GM23338 (cell line): ENCODE measurements around the gene TRPM3. TPM values are rescaled to one million over a fixed set of nuclear protein-coding genes. Genes with fewer than 3 reads are reported as not detected.

ENCODE experiments used
- ATAC-seq: fragments of 200-7000 bp; cut with Tn5 transposase; 3 replicates; pipeline ENCODE4 v1.9.1; 2020
- DNase-seq: peaks from one replicate; pipeline ENCODE4 v3.0.0-alpha.2; 2015; ENCODE audit warnings: low spot score
- H2AFZ ChIP-seq: fragments of 200-600 bp; sonication (generic); 2 replicates; pipeline ENCODE4 v1.8.0; 2016; ENCODE audit warnings: antibody characterized with exemption, mild to moderate bottlenecking, moderate library complexity
- H3F3A ChIP-seq: fragments of 200-600 bp; sonication (generic); replicated peaks from 2 replicates; pipeline ENCODE4 v1.8.0; 2017; ENCODE audit warnings: antibody characterized with exemption, mixed run types, low read depth
- H3K27ac ChIP-seq: fragments of 200-600 bp; sonication (generic); 2 replicates; pipeline ENCODE4 v1.6.1; 2016; ENCODE audit warnings: low read depth
- H3K27me3 ChIP-seq: fragments of 200-600 bp; sonication (generic); 2 replicates; pipeline ENCODE4 v1.8.0; 2016; ENCODE audit warnings: mild to moderate bottlenecking, mixed run types, moderate library complexity; ENCODE audit not compliant: insufficient read depth
- H3K36me3 ChIP-seq: fragments of 200-600 bp; sonication (generic); 2 replicates; pipeline ENCODE4 v1.8.0; 2016; ENCODE audit warnings: mild to moderate bottlenecking; ENCODE audit not compliant: insufficient read depth
- H3K4me1 ChIP-seq: fragments of 200-600 bp; sonication (generic); 2 replicates; pipeline ENCODE4 v1.8.0; 2016; ENCODE audit warnings: mild to moderate bottlenecking, moderate library complexity; ENCODE audit not compliant: insufficient read depth
- H3K4me2 ChIP-seq: fragments of 200-600 bp; sonication (generic); 2 replicates; pipeline ENCODE4 v1.7.1; 2017; ENCODE audit warnings: mixed run types
- H3K4me3 ChIP-seq: fragments of 200-600 bp; sonication (generic); 2 replicates; pipeline ENCODE4 v1.6.1; 2016; ENCODE audit warnings: mixed run types
- H3K79me2 ChIP-seq: fragments of 200-600 bp; sonication (generic); replicated peaks from 2 replicates; pipeline ENCODE4 v1.8.0; 2017; ENCODE audit warnings: mild to moderate bottlenecking; ENCODE audit not compliant: insufficient read depth
- H3K9me2 ChIP-seq: fragments of 200-600 bp; sonication (generic); 2 replicates; pipeline ENCODE4 v1.8.0; 2017; ENCODE audit not compliant: insufficient read depth
- H4K20me1 ChIP-seq: fragments of 200-600 bp; sonication (generic); replicated peaks from 2 replicates; pipeline ENCODE4 v1.8.0; 2017; ENCODE audit warnings: mild to moderate bottlenecking; ENCODE audit not compliant: insufficient read depth
- H3K27ac Mint-ChIP-seq: 2 replicates; pipeline ENCODE4 v1.8.0; 2020; ENCODE audit warnings: inconsistent platforms, mild to moderate bottlenecking, moderate library complexity, mixed read lengths
- H3K27me3 Mint-ChIP-seq: 3 replicates; pipeline ENCODE4 v1.8.0; 2022; ENCODE audit warnings: low read depth, mild to moderate bottlenecking, moderate library complexity, mixed read lengths, inconsistent platforms; ENCODE audit not compliant: insufficient read depth, poor library complexity
- H3K36me3 Mint-ChIP-seq: 3 replicates; pipeline ENCODE4 v1.8.0; 2021; ENCODE audit warnings: low read depth, mild to moderate bottlenecking, inconsistent platforms, moderate library complexity, mixed read lengths
- H3K4me1 Mint-ChIP-seq: 3 replicates; pipeline ENCODE4 v1.8.0; 2020; ENCODE audit warnings: mild to moderate bottlenecking, inconsistent platforms, mixed read lengths
- H3K4me3 Mint-ChIP-seq: 3 replicates; pipeline ENCODE4 v1.8.0; 2021; ENCODE audit warnings: moderate library complexity, mild to moderate bottlenecking, inconsistent platforms, mixed read lengths
- H3K9me3 Mint-ChIP-seq: 3 replicates; pipeline ENCODE4 v1.8.0; 2020; ENCODE audit warnings: moderate library complexity, mild to moderate bottlenecking, inconsistent platforms, mixed read lengths
- CREB1 ChIP-seq: fragments of 250-450 bp; sonication (Bioruptor Pico); IDR thresholded peaks from 2 replicates; pipeline ENCODE4 v1.5.0; 2020; ENCODE audit warnings: low read depth, mild to moderate bottlenecking, moderate library complexity
- CTCF ChIP-seq, 2 experiments: fragments of 200-600 bp in 1 of 2; sonication (generic) in 1 of 2; conservative IDR thresholded peaks; 2 replicates each; pipeline versions ENCODE4 v1.5.1 to v1.6.1; 2016 to 2017; ENCODE audit warnings: antibody characterized with exemption in 2 of 2, low read depth in 2 of 2, mild to moderate bottlenecking in 2 of 2, moderate library complexity in 1 of 2
- ETS1 ChIP-seq: IDR thresholded peaks from 2 replicates; pipeline ENCODE4 v1.6.1; 2016; ENCODE audit warnings: antibody characterized with exemption
- EZH2 ChIP-seq: fragments of 200-600 bp; sonication (generic); IDR thresholded peaks from one replicate; pipeline ENCODE4 v1.8.0; 2017; ENCODE audit warnings: antibody characterized with exemption, mild to moderate bottlenecking, low read depth; ENCODE audit not compliant: unreplicated experiment
- EZH2phosphoT487 ChIP-seq: fragments of 200-600 bp; sonication (generic); IDR thresholded peaks from one replicate; pipeline ENCODE4 v1.8.1; 2018; ENCODE audit warnings: antibody characterized with exemption; ENCODE audit not compliant: unreplicated experiment
- JUNB ChIP-seq: IDR thresholded peaks from one replicate; pipeline ENCODE4 v1.6.1; 2016; ENCODE audit warnings: antibody characterized with exemption; ENCODE audit not compliant: unreplicated experiment
- NANOG ChIP-seq: IDR thresholded peaks from 2 replicates; pipeline ENCODE4 v1.6.1; 2016; ENCODE audit warnings: antibody characterized with exemption, borderline replicate concordance
- POLR2AphosphoS5 ChIP-seq: IDR thresholded peaks from 2 replicates; pipeline ENCODE4 v1.6.1; 2016; ENCODE audit warnings: antibody characterized with exemption, low read depth
- REST ChIP-seq: IDR thresholded peaks from one replicate; pipeline ENCODE4 v1.6.1; 2018; ENCODE audit warnings: antibody characterized with exemption; ENCODE audit not compliant: unreplicated experiment
- STAT1 ChIP-seq: IDR thresholded peaks from one replicate; pipeline ENCODE4 v1.6.1; 2016; ENCODE audit warnings: antibody characterized with exemption; ENCODE audit not compliant: unreplicated experiment
- ZNF114 ChIP-seq: fragments of 250-450 bp; sonication (Bioruptor Pico); IDR thresholded peaks from 2 replicates; pipeline ENCODE4 v1.5.0; 2020; ENCODE audit warnings: mild to moderate bottlenecking, moderate library complexity
- ZNF331 ChIP-seq: fragments of 250-450 bp; sonication (Bioruptor Pico); IDR thresholded peaks from 2 replicates; pipeline ENCODE4 v1.5.0; 2020; ENCODE audit warnings: low read depth, mild to moderate bottlenecking, moderate library complexity
- ZNF462 ChIP-seq: fragments of 250-450 bp; sonication (Bioruptor Pico); IDR thresholded peaks from 2 replicates; pipeline ENCODE4 v1.5.0; 2020; ENCODE audit warnings: mild to moderate bottlenecking, moderate library complexity
- polyA plus RNA-seq: library from polyadenylated mRNA; unstranded; fragments of >200 nt; fragmentation: Nextera tagmentation; extraction: Ambion mirVana; gene quantifications from 2 replicates; pipeline ENCODE4 v1.2.1, GENCODE V29; 2016
- total RNA-seq: library from RNA; depleted of rRNA; stranded (reverse); fragments of >200 nt; shearing (Covaris generic); gene quantifications from 2 replicates; pipeline ENCODE4 v1.2.3, GENCODE V29; 2014

The TRPM3 gene
- total and polyA plus RNA-seq, 2 experiments from 2014 or later, result 2.8 to 8.2 TPM

- no peak overlapping the region for H2AFZ ChIP-seq
- Mint-ChIP-seq H3K27ac (no peak overlapping the region), H3K36me3 (peaks cover 12% of the 10 kb centered on the region; the same call in 2 of the 3 replicates), H3K9me3 (peaks cover 7% of the 10 kb centered on the region; the same call in 2 of the 3 replicates), H3K27me3 (no peaks in the 10 kb centered on the region), H3K4me3 (no peak overlapping the region), H3K4me1 (peaks cover 6% of the 10 kb centered on the region)
- H3K9me2 ChIP-seq, result peaks cover 5% of the 10 kb centered on the region; the same call in 1 of the 2 replicates
- no peak overlapping the region for H3K27ac ChIP-seq
- no peaks in the 10 kb centered on the region for H3K4me1 ChIP-seq
- H3F3A ChIP-seq, result no peaks in the 10 kb centered on the region
- H3K4me3 ChIP-seq, result no peak overlapping the region
- no peaks in the 10 kb centered on the region for H4K20me1 ChIP-seq
- TF ChIP-seq CTCF (conservative IDR thresholded peaks at IDR 0.05; ENCODE audit: low read depth in 2 of 2) (no peak), EZH2 (no peak), REST (no peak), JUNB (no peak), POLR2AphosphoS5 (no peak), NANOG (no peak), ZNF462 (no peak), EZH2phosphoT487 (no peak), ZNF331 (CRISPR knock-in tag) (no peak), ETS1 (no peak), CREB1 (CRISPR knock-in tag) (no peak), ZNF114 (CRISPR knock-in tag) (no peak), STAT1 (no peak)
- H3K36me3 ChIP-seq, result no peaks in the 10 kb centered on the region
- H3K4me2 ChIP-seq, result no peak overlapping the region
- ATAC-seq (no peak), DNase-seq (no peak)
- no peaks in the 10 kb centered on the region for H3K27me3 ChIP-seq
- H3K79me2 ChIP-seq, result no peaks in the 10 kb centered on the region
These were observed 25.1 kb upstream of the TRPM3 start for GRCh38 chr9:71146511-71146910.
